Endothelial cell of umbilical vein (primary cell): ENCODE measurements around the gene DPP6. TPM values are rescaled to one million over a fixed set of nuclear protein-coding genes. Genes with fewer than 3 reads are reported as not detected.

Experiments
- BruUV-seq: library from RNA; stranded (reverse); fragments of 400-500 nt; replicated peaks from 2 replicates; lab custom pipeline; 2021; lab: Mats Ljungman, UMichigan
- CTCF ChIA-PET: fragments of 300-600, 350-600 bp; sonication (Branson Sonifier 250); formaldehyde crosslinking; loops from one replicate; lab custom pipeline; 2021; ENCODE audit warnings: antibody characterized with exemption, inconsistent platforms; lab: Charles Lee
- POLR2A ChIA-PET: fragments of 300-600, 350-600 bp; sonication (Branson Sonifier 250); formaldehyde crosslinking; loops from one replicate; lab custom pipeline; 2021; ENCODE audit warnings: antibody characterized with exemption, inconsistent platforms; lab: Charles Lee
- DNase-seq: peaks from one replicate; pipeline ENCODE4 v3.0.0-alpha.2; 2011; ENCODE audit warnings: low read depth, low spot score
- FAIRE-seq: peaks from 2 replicates; lab custom pipeline; 2011; peaks lifted over from hg19 to GRCh38; lab: Jason Lieb, UNC
- H2AFZ ChIP-seq: 2 replicates; pipeline ENCODE4 v1.6.0; 2012; ENCODE audit warnings: low read depth, low read length, control low read depth, inconsistent platforms
- H3K27ac ChIP-seq: 2 replicates; pipeline ENCODE4 v1.5.1; 2011; ENCODE audit warnings: low read depth, mild to moderate bottlenecking, control low read depth, low read length, moderate library complexity; ENCODE audit not compliant: insufficient read depth
- H3K27me3 ChIP-seq, 2 experiments: 2 replicates each; pipeline versions ENCODE4 v1.6.0 to v1.6.1; 2011; ENCODE audit warnings: low read length in 2 of 2, mixed read lengths in 1 of 2; ENCODE audit not compliant: control insufficient read depth in 2 of 2, insufficient read depth in 2 of 2
- H3K36me3 ChIP-seq, 2 experiments: 2 replicates in 1 of 2; 3 replicates in 1 of 2; pipeline ENCODE4 v1.5.1; 2011; ENCODE audit warnings: low read length in 2 of 2, mild to moderate bottlenecking in 1 of 2, moderate library complexity in 1 of 2; ENCODE audit not compliant: control insufficient read depth in 2 of 2, insufficient read depth in 2 of 2; ENCODE audit errors: extremely low read depth in 1 of 2
- H3K4me1 ChIP-seq: 3 replicates; pipeline ENCODE4 v1.5.1; 2011; ENCODE audit warnings: mild to moderate bottlenecking, low read length; ENCODE audit not compliant: control insufficient read depth, insufficient read depth; ENCODE audit errors: extremely low read depth
- H3K4me2 ChIP-seq: 2 replicates; pipeline ENCODE4 v1.6.1; 2011; ENCODE audit warnings: low read length, control low read depth, mixed read lengths; ENCODE audit not compliant: insufficient read depth
- H3K4me3 ChIP-seq, 3 experiments: fragments of 200-600 bp in 1 of 3; sonication (generic), shearing (Covaris generic) in 1 of 3; replicated peaks in 1 of 3; 2 replicates each; pipeline ENCODE4 v1.5.1; 2011 to 2016; ENCODE audit warnings: control low read depth in 3 of 3, low read length in 3 of 3, mild to moderate bottlenecking in 2 of 3, inconsistent platforms in 1 of 3, low read depth in 1 of 3, moderate library complexity in 1 of 3; ENCODE audit not compliant: insufficient read depth in 1 of 3
- H3K79me2 ChIP-seq: 2 replicates; pipeline ENCODE4 v1.6.0; 2012; ENCODE audit warnings: low read length, inconsistent platforms; ENCODE audit not compliant: control insufficient read depth, insufficient read depth
- H3K9ac ChIP-seq: replicated peaks from 2 replicates; pipeline ENCODE3; 2011; ENCODE audit warnings: low read length, control low read depth; ENCODE audit not compliant: insufficient read depth; ENCODE audit errors: extremely low read depth
- H3K9me1 ChIP-seq: replicated peaks from 3 replicates; pipeline ENCODE4 v1.6.0; 2011; ENCODE audit warnings: mild to moderate bottlenecking, low read length; ENCODE audit not compliant: control insufficient read depth, insufficient read depth; ENCODE audit errors: extremely low read depth
- H3K9me3 ChIP-seq: replicated peaks from 2 replicates; pipeline ENCODE4 v1.5.1; 2012; ENCODE audit warnings: low read length, inconsistent platforms; ENCODE audit not compliant: control insufficient read depth, insufficient read depth
- H4K20me1 ChIP-seq: replicated peaks from 2 replicates; pipeline ENCODE3; 2011; ENCODE audit warnings: mild to moderate bottlenecking, low read length; ENCODE audit not compliant: control insufficient read depth, insufficient read depth; ENCODE audit errors: extremely low read depth
- CTCF ChIP-seq, 2 donors: IDR thresholded peaks; 1 replicate in 1 of 2; 2 replicates in 1 of 2; pipeline ENCODE4 v1.5.1; 2011; ENCODE audit warnings: low read length in 2 of 2, mild to moderate bottlenecking in 2 of 2, moderate library complexity in 2 of 2, control low read depth in 1 of 2, inconsistent platforms in 1 of 2, low read depth in 1 of 2; ENCODE audit not compliant: insufficient read depth in 1 of 2; ENCODE audit errors: extremely low read depth in 1 of 2
- EZH2 ChIP-seq: IDR thresholded peaks from 2 replicates; pipeline ENCODE4 v1.6.1; 2012; ENCODE audit warnings: borderline replicate concordance, low read depth, mild to moderate bottlenecking, moderate library complexity, low read length, inconsistent platforms; ENCODE audit not compliant: severe bottlenecking
- FOS ChIP-seq: IDR thresholded peaks from 2 replicates; pipeline ENCODE4 v1.6.1; 2011; ENCODE audit warnings: mild to moderate bottlenecking, low read length, moderate library complexity, borderline replicate concordance; ENCODE audit not compliant: insufficient read depth
- GATA2 ChIP-seq: IDR thresholded peaks from 2 replicates; pipeline ENCODE4 v1.7.0; 2011; ENCODE audit warnings: low read depth, mild to moderate bottlenecking, moderate library complexity, mixed read lengths, low read length; ENCODE audit not compliant: insufficient read length, insufficient read depth
- JUN ChIP-seq: IDR thresholded peaks from 2 replicates; pipeline ENCODE4 v1.6.1; 2011; ENCODE audit warnings: borderline replicate concordance, low read depth; ENCODE audit not compliant: insufficient read length, insufficient read depth
- MAX ChIP-seq: IDR thresholded peaks from 2 replicates; pipeline ENCODE4 v1.6.1; 2011; ENCODE audit not compliant: insufficient read depth, insufficient read length
- MYC ChIP-seq: IDR thresholded peaks from one replicate; pipeline ENCODE4 v1.6.1; 2011; ENCODE audit warnings: mild to moderate bottlenecking, low read depth, low read length
- POLR2A ChIP-seq: IDR thresholded peaks from 2 replicates; pipeline ENCODE4 v1.6.1; 2012; ENCODE audit warnings: low read depth, mild to moderate bottlenecking, control low read depth, low read length
- POLR2AphosphoS5 ChIP-seq: IDR thresholded peaks from 2 replicates; pipeline ENCODE4 v1.6.1; 2012; ENCODE audit warnings: low read depth, mild to moderate bottlenecking, control low read depth, low read length, moderate library complexity; ENCODE audit not compliant: insufficient read depth
- dilution Hi-C: fragments of 300-500 bp; cut with MboI; formaldehyde crosslinking; loops from one replicate; pipeline ENCODE4 v1.15.0; 2019; ENCODE audit warnings: low sequenced_read_pairs; ENCODE audit not compliant: extremely low pct_ligation_motif_present
- intact Hi-C: fragments of 100-400 bp; cut with micrococcal nuclease; formaldehyde crosslinking; loops from one replicate; pipeline ENCODE4 v1.10.0; 2022
- polyA plus RNA-seq, 4 experiments: library from polyadenylated mRNA; depleted of rRNA in 3 of 4; stranded (reverse) in 3 of 4; unstranded in 1 of 4; fragments of >200 nt; gene quantifications; 2 replicates each; pipeline versions ENCODE4 v1.2.1 to v1.2.3, GENCODE V29; 2011 to 2012; ENCODE audit warnings: missing spikeins in 1 of 4
- total RNA-seq: library from RNA; stranded (reverse); gene quantifications from 2 replicates; pipeline ENCODE4 v1.2.3, GENCODE V29; 2021

DPP6 gene
- total and polyA plus RNA-seq, 2 donors (not counting 3 experiments of a cell fraction or from before 2014, with no cell fraction given) = not detected

GRCh38 chr7:154651501-154651900, 599.3 kb downstream of the DPP6 start:
- Histone ChIP-seq H3K27me3 (no peaks in the 10 kb centered on the region), H3K27ac (no peak overlapping the region), H3K36me3 (no peaks in the 10 kb centered on the region), H3K4me3 (no peak overlapping the region), H3K4me1 (no peaks in the 10 kb centered on the region), H3K79me2 (no peaks in the 10 kb centered on the region), H3K9me3 (peaks cover 9% of the 10 kb centered on the region), H3K9me1 (no peaks in the 10 kb centered on the region), H3K4me2 (no peak overlapping the region), H4K20me1 (no peaks in the 10 kb centered on the region), H3K9ac (no peak overlapping the region), H2AFZ (no peak overlapping the region)
- ChIA-PET POLR2A (no interaction called here), CTCF (no interaction called here)
- no peak for TF ChIP-seq POLR2A
- no peak for TF ChIP-seq MAX
- no peak for TF ChIP-seq GATA2
- TF ChIP-seq JUN = no peak
- no peak for TF ChIP-seq EZH2
- TF ChIP-seq MYC = no peak
- no peak for TF ChIP-seq POLR2AphosphoS5
- no peak for TF ChIP-seq CTCF (IDR thresholded peaks at IDR 0.05; ENCODE audit: extremely low read depth in 1 of 2, insufficient read depth in 1 of 2, low read depth in 1 of 2, low read length in 2 of 2)
- no peak for TF ChIP-seq FOS
- intact Hi-C loops (no loop called here), dilution Hi-C loops (no loop called here)
- no TSS peak for BruUV-seq
- FAIRE-seq (no peak), DNase-seq (no peak)
